ENCODE data around the gene PSTPIP1. TPM values are rescaled to one million over a fixed set of nuclear protein-coding genes. Genes with fewer than 3 reads are reported as not detected.

PSTPIP1 gene
- total and polyA plus RNA-seq, 2 of the 8 experiments (the other 6 are each of a cell fraction or from before 2014, with no cell fraction given) = 1.6 to 1.8 TPM

DNA sequence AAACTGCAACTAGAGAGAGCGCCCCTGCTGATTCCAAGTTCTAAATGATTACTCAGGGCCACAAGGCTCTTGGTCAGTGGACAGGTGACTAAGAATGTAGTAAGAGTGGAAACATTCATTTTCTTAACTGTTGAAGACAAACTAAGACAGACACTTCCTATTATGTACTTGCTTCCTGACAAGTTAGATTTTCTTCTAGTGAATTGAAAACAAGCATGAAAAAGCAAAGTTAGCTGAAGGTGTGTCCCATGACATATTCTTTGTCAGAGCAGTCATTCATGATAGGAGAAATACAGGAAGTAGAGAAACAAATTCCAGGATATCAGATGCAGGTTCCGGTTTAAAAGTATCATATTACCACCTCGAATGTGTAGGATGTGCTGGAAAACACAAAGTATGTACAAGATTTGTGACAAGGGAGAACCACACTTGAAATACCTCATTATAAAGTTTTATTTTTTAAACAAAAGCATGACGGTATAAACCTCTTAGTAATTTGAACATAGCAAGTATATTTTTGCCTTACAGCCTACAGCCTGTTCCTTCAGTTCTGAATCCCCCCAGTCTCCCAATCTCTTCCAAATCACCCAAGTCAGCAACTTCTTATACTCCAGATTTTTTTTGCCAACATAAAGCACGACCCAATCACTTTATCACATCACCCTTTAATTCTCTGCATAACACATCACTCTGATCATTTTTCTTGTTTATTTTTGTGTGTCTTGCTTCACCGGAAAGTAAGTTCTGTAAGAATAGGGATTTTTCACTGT is 69.8 kb downstream of the PSTPIP1 start (continued):
- TF ChIP-seq, protein P1, sequence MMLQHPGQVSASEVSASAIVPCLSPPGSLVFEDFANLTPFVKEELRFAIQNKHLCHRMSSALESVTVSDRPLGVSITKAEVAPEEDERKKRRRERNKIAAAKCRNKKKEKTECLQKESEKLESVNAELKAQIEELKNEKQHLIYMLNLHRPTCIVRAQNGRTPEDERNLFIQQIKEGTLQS (IDR thresholded peaks at IDR 0.05; ENCODE audit: insufficient read depth, low read depth, low read length) = no peak
